Measurements from ENCODE around the gene SMARCD1. TPM values are rescaled to one million over a fixed set of nuclear protein-coding genes. Genes with fewer than 3 reads are reported as not detected.

The SMARCD1 gene
- total and polyA plus RNA-seq, 9 of the 15 experiments (the other 6 are each of a cell fraction or from before 2014, with no cell fraction given): 0.86 to 91.7 (median 48.0) TPM

- Histone ChIP-seq H2AFZ (ENCODE audit: low read depth, low read length) (no peak overlapping the region), H3K4me1 (replicated peaks in 1 of 2; ENCODE audit: control insufficient read depth in 2 of 2, insufficient read depth in 2 of 2, low read length in 2 of 2) (peaks cover 28 to 50% of the 10 kb centered on the region in 2 experiments), H3K9me1 (ENCODE audit: control insufficient read depth, insufficient read depth, low read length) (no peaks in the 10 kb centered on the region), H3K27ac (ENCODE audit: extremely low read depth, low read depth, low read length) (no peak overlapping the region), H3K36me3 (ENCODE audit: control insufficient read depth, insufficient read depth, low read length) (no peaks in the 10 kb centered on the region), H3K9me3 (replicated peaks; ENCODE audit: control insufficient read depth, insufficient read depth, low read depth, low read length) (no peaks in the 10 kb centered on the region), H3K4me3 (no peak overlapping the region), H3K9ac (ENCODE audit: insufficient read depth in 1 of 2, low read depth in 2 of 2, low read length in 2 of 2) (no peak overlapping the region), H3K79me2 (ENCODE audit: control insufficient read depth, insufficient read depth, low read length) (no peaks in the 10 kb centered on the region), H3K4me2 (ENCODE audit: insufficient read depth, low read length) (no peak overlapping the region), H4K20me1 (replicated peaks; ENCODE audit: control insufficient read depth, insufficient read depth, low read length) (peaks cover 30% of the 10 kb centered on the region), H3K27me3 (ENCODE audit: control insufficient read depth in 2 of 2, insufficient read depth in 2 of 2, low read length in 2 of 2) (peaks cover 14 to 38% of the 10 kb centered on the region in 2 experiments; a peak in 4 of 5 replicates)
- intact Hi-C loops (cut with micrococcal nuclease): loop anchor here (5.0 kb wide), 1 partner anchor 186 kb away; no protein-coding TSS in a partner anchor
- BruUV-seq (replicated peaks): no TSS peak
- POLR2A ChIA-PET: interaction anchor here (1.4 kb wide), 1 partner anchor 37 kb away, joined by 3 read pairs; no protein-coding TSS in a partner anchor
- CTCF ChIA-PET (ENCODE audit: low intra/inter-chr PET ratio): interaction anchor here (0.8 kb wide), 1 partner anchor 86 kb away, joined by 3 read pairs; no protein-coding TSS in a partner anchor
- no peak for FAIRE-seq
- ATAC-seq: no peak
- DNase-seq (ENCODE audit: extremely low read depth in 1 of 4, low spot score in 3 of 4): peak in 1 of 4 experiments; percentile 45
- WGBS (ENCODE audit: insufficient coverage, low coverage, missing lambda C conversion rate): 0% methylated on average over 1 of the region's 1 CpG
- in situ Hi-C loops (cut with MboI): no loop called here
- TF ChIP-seq ZNF707 (CRISPR knock-in tag; conservative IDR thresholded peaks at IDR 0.05): no peak
- peak; percentile 89 for TF ChIP-seq CTBP1 (IDR thresholded peaks at IDR 0.05; ENCODE audit: borderline replicate concordance)
- TF ChIP-seq NR0B1 (IDR thresholded peaks at IDR 0.05; ENCODE audit: partially characterized antibody): no peak
- TF ChIP-seq FOXA3 (CRISPR knock-in tag; conservative IDR thresholded peaks at IDR 0.05 in 1 of 2, IDR thresholded peaks at IDR 0.05 in 1 of 2): no peak
- TF ChIP-seq ZBTB49 (CRISPR knock-in tag; IDR thresholded peaks at IDR 0.05; ENCODE audit: borderline replicate concordance): no peak
- TF ChIP-seq THAP7 (CRISPR knock-in tag; IDR thresholded peaks at IDR 0.05): no peak
- TF ChIP-seq EHMT2 (IDR thresholded peaks at IDR 0.05): no peak
- TF ChIP-seq MTA1 (IDR thresholded peaks at IDR 0.05; ENCODE audit: borderline replicate concordance): peak; percentile 49; the same call in 1 of the 2 replicates
- TF ChIP-seq PKNOX1 (IDR thresholded peaks at IDR 0.05): peak; percentile 71; the same call in 1 of the 2 replicates
- TF ChIP-seq VEZF1 (CRISPR knock-in tag; IDR thresholded peaks at IDR 0.05): peak; percentile 86
- peak in 1 of 2 experiments; percentile 37; a peak in 1 of 4 replicates for TF ChIP-seq MAZ (CRISPR knock-in tag; conservative IDR thresholded peaks at IDR 0.05 in 1 of 2, IDR thresholded peaks at IDR 0.05 in 1 of 2)
- TF ChIP-seq ARID3B (CRISPR knock-in tag; IDR thresholded peaks at IDR 0.05; ENCODE audit: borderline replicate concordance): no peak
- no peak for TF ChIP-seq ZNF57 (CRISPR knock-in tag; IDR thresholded peaks at IDR 0.05)
Observed at GRCh38 chr12:50053583-50053982, 31.6 kb upstream of the SMARCD1 start.

All from K562 (cell line).